D721Med (cell line): Measurements from ENCODE around the gene CDKAL1.

Source experiments
- DNase-seq: peaks from one replicate; pipeline ENCODE4 v3.0.0; 2011; ENCODE audit warnings: low spot score; ENCODE audit not compliant: insufficient read length
- FAIRE-seq: peaks from 2 replicates; lab custom pipeline; 2011; peaks lifted over from hg19 to GRCh38; lab: Jason Lieb, UNC
- CTCF ChIP-seq: IDR thresholded peaks from 2 replicates; pipeline ENCODE4 v1.5.1; 2012; ENCODE audit warnings: mild to moderate bottlenecking, control low read depth; ENCODE audit not compliant: insufficient read depth; ENCODE audit errors: missing control alignments

CDKAL1 gene

GRCh38 chr6:21256197-21256596 lies 721.9 kb downstream of the CDKAL1 start:
- DNase-seq (no peak), FAIRE-seq (no peak)
- TF ChIP-seq CTCF = no peak

GRCh38 chr6:21257125-21257524 lies 722.9 kb downstream of the CDKAL1 start:
- FAIRE-seq = no peak
- no peak for DNase-seq
- TF ChIP-seq CTCF = no peak

GRCh38 chr6:21258665-21259064 lies 724.4 kb downstream of the CDKAL1 start:
- TF ChIP-seq CTCF = no peak
- no peak for FAIRE-seq
- DNase-seq = no peak

- DNase-seq = no peak
- TF ChIP-seq CTCF = no peak
- no peak for FAIRE-seq
These were observed 725.4 kb downstream of the CDKAL1 start for GRCh38 chr6:21259660-21260059.

- FAIRE-seq (no peak), DNase-seq (no peak)
- no peak for TF ChIP-seq CTCF
These were observed 728.2 kb downstream of the CDKAL1 start for GRCh38 chr6:21262504-21262903.

- TF ChIP-seq CTCF = no peak
- FAIRE-seq = no peak
- no peak for DNase-seq
These were observed 729.5 kb downstream of the CDKAL1 start for GRCh38 chr6:21263531-21264287.

- FAIRE-seq = no peak
- DNase-seq = no peak
These were observed 730.2 kb downstream of the CDKAL1 start for GRCh38 chr6:21264288-21265033.

More at GRCh38 chr6:21264288-21265033, 730.2 kb downstream of the CDKAL1 start:
- no peak for TF ChIP-seq CTCF
